ENCODE results near the gene GPR137B. TPM values are rescaled to one million over a fixed set of nuclear protein-coding genes. Genes with fewer than 3 reads are reported as not detected.

The GPR137B gene
- total and polyA plus RNA-seq, 9 of the 15 experiments (the other 6 are each of a cell fraction or from before 2014, with no cell fraction given) = 0.04 to 1.0 (median 0.62) TPM

GRCh38 chr1:236193184-236193583, 50.8 kb downstream of the GPR137B start:
- Histone ChIP-seq H3K9me3 (replicated peaks; ENCODE audit: control insufficient read depth, insufficient read depth, low read depth, low read length) (no peaks in the 10 kb centered on the region), H3K36me3 (ENCODE audit: control insufficient read depth, insufficient read depth, low read length) (no peaks in the 10 kb centered on the region), H3K79me2 (ENCODE audit: control insufficient read depth, insufficient read depth, low read length) (no peaks in the 10 kb centered on the region), H3K27me3 (ENCODE audit: control insufficient read depth in 2 of 2, insufficient read depth in 2 of 2, low read length in 2 of 2) (peaks cover 4 to 17% of the 10 kb centered on the region in 2 experiments; a peak in 4 of 5 replicates), H2AFZ (ENCODE audit: low read depth, low read length) (no peak overlapping the region), H3K4me1 (replicated peaks in 1 of 2; ENCODE audit: control insufficient read depth in 2 of 2, insufficient read depth in 2 of 2, low read length in 2 of 2) (no peaks in the 10 kb centered on the region; a peak in 1 of 5 replicates), H3K4me3 (no peak overlapping the region), H3K9me1 (ENCODE audit: control insufficient read depth, insufficient read depth, low read length) (no peaks in the 10 kb centered on the region), H3K4me2 (ENCODE audit: insufficient read depth, low read length) (no peak overlapping the region), H4K20me1 (replicated peaks; ENCODE audit: control insufficient read depth, insufficient read depth, low read length) (no peaks in the 10 kb centered on the region), H3K9ac (ENCODE audit: insufficient read depth in 1 of 2, low read depth in 2 of 2, low read length in 2 of 2) (no peak overlapping the region), H3K27ac (ENCODE audit: extremely low read depth, low read depth, low read length) (no peak overlapping the region)
- TF ChIP-seq MYNN (IDR thresholded peaks at IDR 0.05) (no peak), MYNN (CRISPR knock-in tag; IDR thresholded peaks at IDR 0.05) (no peak), SIN3B (IDR thresholded peaks at IDR 0.05; ENCODE audit: low read depth) (no peak)
- TF ChIP-seq, protein P1, sequence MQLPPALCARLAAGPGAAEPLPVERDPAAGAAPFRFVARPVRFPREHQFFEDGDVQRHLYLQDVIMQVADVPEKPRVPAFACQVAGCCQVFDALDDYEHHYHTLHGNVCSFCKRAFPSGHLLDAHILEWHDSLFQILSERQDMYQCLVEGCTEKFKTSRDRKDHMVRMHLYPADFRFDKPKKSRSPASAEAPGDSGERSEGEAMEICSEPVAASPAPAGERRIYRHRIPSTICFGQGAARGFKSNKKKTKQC (CRISPR knock-in tag; IDR thresholded peaks at IDR 0.05) = no peak
- in situ Hi-C loops (cut with MboI) (no loop called here), intact Hi-C loops (cut with micrococcal nuclease) (no loop called here)
- DNase-seq (ENCODE audit: extremely low read depth in 1 of 4, low spot score in 3 of 4) (no peak), FAIRE-seq (no peak), ATAC-seq (no peak)
- WGBS (ENCODE audit: insufficient coverage, low coverage, missing lambda C conversion rate) = 9% methylated on average over 2 of the region's 2 CpGs
- BruUV-seq (replicated peaks) = no TSS peak
- POLR2A ChIA-PET = no interaction called here
- CTCF ChIA-PET (ENCODE audit: low intra/inter-chr PET ratio) = no interaction called here

GRCh38 chr1:236200925-236201324, 58.6 kb downstream of the GPR137B start:
- H3K4me3 ChIP-seq = no peak overlapping the region
- no peaks in the 10 kb centered on the region for H3K36me3 ChIP-seq (ENCODE audit: control insufficient read depth, insufficient read depth, low read length)
- H3K9me3 ChIP-seq (replicated peaks; ENCODE audit: control insufficient read depth, insufficient read depth, low read depth, low read length) = no peaks in the 10 kb centered on the region
- in situ Hi-C loops (cut with MboI) (no loop called here), intact Hi-C loops (cut with micrococcal nuclease) (no loop called here)
- POLR2A ChIA-PET = interaction anchor here (0.5 to 1.3 kb wide), 3 partner anchors 11 to 81 kb away, joined by 3 to 4 read pairs (median 3); partner anchors contain the start of gene ERO1B
- FAIRE-seq = no peak
- no peak overlapping the region for H3K9ac ChIP-seq (ENCODE audit: insufficient read depth in 1 of 2, low read depth in 2 of 2, low read length in 2 of 2)
- no peaks in the 10 kb centered on the region for H3K79me2 ChIP-seq (ENCODE audit: control insufficient read depth, insufficient read depth, low read length)
- DNase-seq (ENCODE audit: extremely low read depth in 1 of 4, low spot score in 3 of 4) = no peak
- CTCF ChIA-PET (ENCODE audit: low intra/inter-chr PET ratio) = no interaction called here
- H2AFZ ChIP-seq (ENCODE audit: low read depth, low read length) = no peak overlapping the region
- H4K20me1 ChIP-seq (replicated peaks; ENCODE audit: control insufficient read depth, insufficient read depth, low read length) = no peaks in the 10 kb centered on the region
- H3K27ac ChIP-seq (ENCODE audit: extremely low read depth, low read depth, low read length) = no peak overlapping the region
- H3K27me3 ChIP-seq (ENCODE audit: control insufficient read depth in 2 of 2, insufficient read depth in 2 of 2, low read length in 2 of 2) = no peaks in the 10 kb centered on the region
- no peak overlapping the region for H3K4me2 ChIP-seq (ENCODE audit: insufficient read depth, low read length)
- H3K4me1 ChIP-seq (replicated peaks in 1 of 2; ENCODE audit: control insufficient read depth in 2 of 2, insufficient read depth in 2 of 2, low read length in 2 of 2) = no peaks in the 10 kb centered on the region; a peak in 1 of 5 replicates
- no peaks in the 10 kb centered on the region for H3K9me1 ChIP-seq (ENCODE audit: control insufficient read depth, insufficient read depth, low read length)
- ATAC-seq = no peak
- no TSS peak for BruUV-seq (replicated peaks)
- TF ChIP-seq ZNF780A (CRISPR knock-in tag; IDR thresholded peaks at IDR 0.05) (no peak), ZSCAN29 (IDR thresholded peaks at IDR 0.05) (no peak), TAF15 (IDR thresholded peaks at IDR 0.05; ENCODE audit: low read depth, low read length) (no peak), ELF1 (tag; IDR thresholded peaks at IDR 0.05) (no peak), RBM25 (IDR thresholded peaks at IDR 0.05; ENCODE audit: low read depth, low read length, severe bottlenecking) (no peak), JUND (IDR thresholded peaks at IDR 0.05; ENCODE audit: borderline replicate concordance, low read depth, low read length) (no peak), JUND (tag; IDR thresholded peaks at IDR 0.05; ENCODE audit: borderline replicate concordance, low read depth, low read length) (no peak), LCOR (CRISPR knock-in tag; IDR thresholded peaks at IDR 0.05) (no peak)
- TF ChIP-seq, protein P2, sequence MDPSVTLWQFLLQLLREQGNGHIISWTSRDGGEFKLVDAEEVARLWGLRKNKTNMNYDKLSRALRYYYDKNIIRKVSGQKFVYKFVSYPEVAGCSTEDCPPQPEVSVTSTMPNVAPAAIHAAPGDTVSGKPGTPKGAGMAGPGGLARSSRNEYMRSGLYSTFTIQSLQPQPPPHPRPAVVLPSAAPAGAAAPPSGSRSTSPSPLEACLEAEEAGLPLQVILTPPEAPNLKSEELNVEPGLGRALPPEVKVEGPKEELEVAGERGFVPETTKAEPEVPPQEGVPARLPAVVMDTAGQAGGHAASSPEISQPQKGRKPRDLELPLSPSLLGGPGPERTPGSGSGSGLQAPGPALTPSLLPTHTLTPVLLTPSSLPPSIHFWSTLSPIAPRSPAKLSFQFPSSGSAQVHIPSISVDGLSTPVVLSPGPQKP (CRISPR knock-in tag; IDR thresholded peaks at IDR 0.05) = no peak
- TF ChIP-seq, protein P3, sequence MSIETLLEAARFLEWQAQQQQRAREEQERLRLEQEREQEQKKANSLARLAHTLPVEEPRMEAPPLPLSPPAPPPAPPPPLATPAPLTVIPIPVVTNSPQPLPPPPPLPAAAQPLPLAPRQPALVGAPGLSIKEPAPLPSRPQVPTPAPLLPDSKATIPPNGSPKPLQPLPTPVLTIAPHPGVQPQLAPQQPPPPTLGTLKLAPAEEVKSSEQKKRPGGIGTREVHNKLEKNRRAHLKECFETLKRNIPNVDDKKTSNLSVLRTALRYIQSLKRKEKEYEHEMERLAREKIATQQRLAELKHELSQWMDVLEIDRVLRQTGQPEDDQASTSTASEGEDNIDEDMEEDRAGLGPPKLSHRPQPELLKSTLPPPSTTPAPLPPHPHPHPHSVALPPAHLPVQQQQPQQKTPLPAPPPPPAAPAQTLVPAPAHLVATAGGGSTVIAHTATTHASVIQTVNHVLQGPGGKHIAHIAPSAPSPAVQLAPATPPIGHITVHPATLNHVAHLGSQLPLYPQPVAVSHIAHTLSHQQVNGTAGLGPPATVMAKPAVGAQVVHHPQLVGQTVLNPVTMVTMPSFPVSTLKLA (conservative IDR thresholded peaks at IDR 0.05) = no peak

Measured in K562 (cell line).